HepG2 (cell line): ENCODE measurements around the gene JPT1. TPM values are rescaled to one million over a fixed set of nuclear protein-coding genes. Genes with fewer than 3 reads are reported as not detected.

ENCODE experiments used
- MZF1 ChIP-seq: sonication (generic); formaldehyde crosslinking; IDR thresholded peaks from 2 replicates; pipeline ENCODE4 v1.8.1; 2023; ENCODE audit warnings: mild to moderate bottlenecking, missing genetic modification reagents, borderline replicate concordance
- NR1H2 ChIP-seq: sonication (generic); formaldehyde crosslinking; IDR thresholded peaks from 2 replicates; pipeline ENCODE4 v1.8.1; 2022; ENCODE audit warnings: low read depth, missing genetic modification reagents, borderline replicate concordance
- POLR2AphosphoS2 ChIP-seq: IDR thresholded peaks from 2 replicates; pipeline ENCODE4 v1.6.1; 2011; ENCODE audit warnings: low read depth, low read length, improper control_type of control experiment
- RBM39 ChIP-seq: fragments of 200-400 bp; formaldehyde crosslinking; IDR thresholded peaks from one replicate; pipeline ENCODE4 v1.6.1; 2018; ENCODE audit warnings: antibody characterized with exemption, mild to moderate bottlenecking, low read depth, low read length; ENCODE audit not compliant: poor library complexity, severe bottlenecking
- REST ChIP-seq, 2 experiments: IDR thresholded peaks; 2 replicates each; pipeline ENCODE4 v1.6.1; 2011 to 2012; ENCODE audit warnings: low read length in 2 of 2, borderline replicate concordance in 1 of 2, low read depth in 1 of 2, mild to moderate bottlenecking in 1 of 2, moderate library complexity in 1 of 2
- SRY ChIP-seq: sonication (generic); formaldehyde crosslinking; IDR thresholded peaks from 2 replicates; pipeline ENCODE4 v1.8.0; 2022; ENCODE audit warnings: mild to moderate bottlenecking, missing genetic modification reagents
- STAT6 ChIP-seq: sonication (generic); formaldehyde crosslinking; IDR thresholded peaks from 2 replicates; pipeline ENCODE4 v1.4.0; 2020; ENCODE audit warnings: missing genetic modification reagents, mild to moderate bottlenecking, borderline replicate concordance
- TEAD2 ChIP-seq: sonication (generic); formaldehyde crosslinking; IDR thresholded peaks from 2 replicates; pipeline ENCODE4 v1.9.0; 2021; ENCODE audit warnings: missing genetic modification reagents
- XRCC5 ChIP-seq: fragments of 200-400 bp; formaldehyde crosslinking; optimal IDR thresholded peaks from 2 replicates; pipeline ENCODE3; 2017; ENCODE audit warnings: mild to moderate bottlenecking, low read length
- ZBTB14 ChIP-seq: sonication (generic); formaldehyde crosslinking; IDR thresholded peaks from 2 replicates; pipeline ENCODE4 v1.4.0; 2020; ENCODE audit warnings: missing genetic modification reagents
- ZBTB4 ChIP-seq: sonication (generic); formaldehyde crosslinking; IDR thresholded peaks from 2 replicates; pipeline ENCODE4 v1.4.0; 2020; ENCODE audit warnings: missing genetic modification reagents, mild to moderate bottlenecking, borderline replicate concordance
- ZKSCAN1 ChIP-seq: fragments of 150-350 bp; IDR thresholded peaks from 2 replicates; pipeline ENCODE4 v1.6.1; 2014; ENCODE audit warnings: low read length
- ZKSCAN5 ChIP-seq: sonication (generic); formaldehyde crosslinking; IDR thresholded peaks from 2 replicates; pipeline ENCODE4 v1.5.1; 2020; ENCODE audit warnings: mild to moderate bottlenecking, missing genetic modification reagents
- ZNF256 ChIP-seq: sonication (generic); formaldehyde crosslinking; conservative IDR thresholded peaks from 2 replicates; pipeline ENCODE4 v1.4.0; 2020; ENCODE audit warnings: missing genetic modification reagents
- ZNF652 ChIP-seq: IDR thresholded peaks from 2 replicates; pipeline ENCODE4 v1.6.1; 2016; ENCODE audit warnings: low read depth, borderline replicate concordance
- ZNF713 ChIP-seq: sonication (generic); formaldehyde crosslinking; IDR thresholded peaks from 2 replicates; pipeline ENCODE4 v1.4.0; 2020; ENCODE audit warnings: mild to moderate bottlenecking, missing genetic modification reagents
- ZSCAN29 ChIP-seq: sonication (generic); formaldehyde crosslinking; conservative IDR thresholded peaks from 2 replicates; pipeline ENCODE4 v1.4.0; 2020; ENCODE audit warnings: mild to moderate bottlenecking, missing genetic modification reagents
- polyA plus RNA-seq, 8 experiments: library from polyadenylated mRNA; depleted of rRNA in 3 of 8; stranded (reverse) in 7 of 8; unstranded in 1 of 8; fragments of >200 nt; fragmentation: Illumina TruSeq in 4 of 8; extraction: Trizol in 4 of 8; gene quantifications; 2 replicates each; pipeline versions ENCODE4 v1.2.1 to v1.2.3, GENCODE V29; 2011 to 2016; ENCODE audit warnings: low read depth in 4 of 8, missing spikeins in 1 of 8, mixed read lengths in 1 of 8; ENCODE audit not compliant: insufficient read depth in 1 of 8
- total RNA-seq, 5 experiments: library from RNA; depleted of rRNA; stranded (reverse); fragments of >200 nt; fragmentation: Illumina TruSeq; extraction: Trizol; gene quantifications; 2 replicates each; pipeline ENCODE4 v1.2.3, GENCODE V29; 2016; ENCODE audit warnings: low read depth in 1 of 5

Gene JPT1
- total and polyA plus RNA-seq, 2 of the 13 experiments (the other 11 are each of a cell fraction or from before 2014, with no cell fraction given), result 43.3 to 256 TPM

GRCh38 chr17:75109407-75110233 is 44.7 kb downstream of the JPT1 start, which contains the start of gene ARMC7 (continued):
- TF ChIP-seq STAT6 (CRISPR knock-in tag), result no peak
- no peak for TF ChIP-seq ZKSCAN5 (CRISPR knock-in tag)
- TF ChIP-seq ZBTB14, result 0 out of 2 replicates have a peak, but pooled peaks have one; percentile 42
- no peak for TF ChIP-seq SRY (CRISPR knock-in tag)
- no peak for TF ChIP-seq ZSCAN29 (CRISPR knock-in tag)
- TF ChIP-seq ZNF652 (CRISPR knock-in tag), result no peak
- TF ChIP-seq REST (IDR thresholded peaks at IDR 0.05; ENCODE audit: borderline replicate concordance in 1 of 2, low read depth in 1 of 2, low read length in 2 of 2), result no peak
- peak; percentile 76; the same call in 1 of the 2 replicates for TF ChIP-seq ZNF256
- peak; percentile 75 for TF ChIP-seq XRCC5
- TF ChIP-seq NR1H2 (CRISPR knock-in tag), result no peak
- no peak for TF ChIP-seq TEAD2 (CRISPR knock-in tag)
- no peak for TF ChIP-seq ZNF713 (CRISPR knock-in tag)
- TF ChIP-seq RBM39, result no peak
- no peak for TF ChIP-seq POLR2AphosphoS2
- TF ChIP-seq MZF1 (CRISPR knock-in tag), result 0 out of 2 replicates have a peak, but pooled peaks have one; percentile 53
- no peak; the same call in 1 of the 2 replicates for TF ChIP-seq ZBTB4
- TF ChIP-seq ZKSCAN1, result no peak
